M059J (cell line): Measurements from ENCODE around the gene AURKAIP1. TPM values are rescaled to one million over a fixed set of nuclear protein-coding genes. Genes with fewer than 3 reads are reported as not detected.
"Not testable (repeated sequence)": the region's sequence is repeated elsewhere in the genome, so short reads cannot be mapped to it uniquely, and the experiment has no call there.

Experiments used
- DNase-seq: peaks from one replicate; pipeline ENCODE4 v3.0.0-alpha.2; 2012; ENCODE audit warnings: low read depth
- total RNA-seq: library from RNA; depleted of rRNA; stranded (reverse); fragments of >200 nt; shearing (Covaris generic); gene quantifications from 2 replicates; pipeline ENCODE4 v1.2.3, GENCODE V29; 2014; rRNA removed

The AURKAIP1 gene
- total RNA-seq = 141 and 178 TPM in 2 replicates

DNA sequence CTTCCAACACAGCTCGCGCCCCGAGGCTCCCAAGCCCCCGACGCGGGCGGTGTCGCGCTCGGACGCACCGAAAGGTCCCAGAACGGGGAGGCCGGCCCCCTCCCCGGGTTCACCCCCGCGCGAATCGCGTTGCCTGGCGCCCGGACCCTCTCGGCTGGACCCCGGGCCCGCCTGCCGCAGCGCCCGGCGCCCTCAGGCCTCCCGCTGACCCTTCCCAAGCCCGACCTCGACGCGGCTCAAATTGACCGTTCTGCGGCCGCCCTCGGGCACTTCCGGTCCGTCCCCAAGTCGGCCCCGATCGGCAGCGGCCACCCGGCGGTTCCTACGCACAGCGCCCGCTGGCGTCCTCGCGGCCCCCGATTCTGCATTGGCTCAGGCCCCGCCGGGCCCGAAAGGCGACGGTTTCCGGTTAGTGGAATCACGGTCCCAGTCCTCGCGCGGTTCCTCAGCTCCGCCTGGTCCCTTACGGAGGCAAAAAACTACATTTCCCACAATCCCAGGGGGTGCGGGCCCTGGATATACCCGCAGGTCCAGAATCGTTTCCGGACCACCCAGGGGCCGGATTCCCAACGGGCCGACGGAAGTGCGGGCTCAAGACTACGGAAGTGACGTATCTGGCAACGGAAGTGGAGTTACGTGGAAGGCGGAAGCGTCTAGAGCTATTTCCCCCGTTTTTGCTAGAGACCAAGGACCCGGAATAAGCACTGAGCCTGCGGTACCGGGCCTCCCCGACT is at the start of gene AURKAIP1:
TSS of gene AURKAIP1 (minus strand) at position 279 of the 734 bp plus-strand sequence. CDS start 451 bp downstream, outside the sequence.
- DNase-seq = peak; percentile 100

DNA sequence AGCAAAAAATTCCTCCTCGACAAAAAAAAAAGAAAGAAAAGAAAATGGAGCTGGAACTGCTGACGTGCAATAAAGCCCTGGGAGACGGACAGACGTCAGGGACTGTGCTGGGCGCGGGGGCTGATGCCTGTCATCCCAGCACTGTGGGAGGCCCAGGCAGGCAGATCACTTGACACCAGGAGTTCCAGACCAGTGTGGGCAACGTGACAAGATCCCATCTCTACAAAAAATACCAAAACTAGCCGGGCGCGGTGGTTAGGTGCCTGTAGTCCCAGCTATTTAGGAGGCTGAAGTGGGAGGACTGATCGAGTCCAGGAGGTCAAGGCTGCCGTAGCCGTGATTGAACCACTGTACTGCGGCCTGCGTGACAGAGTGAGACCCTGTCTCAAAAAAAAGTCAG is 49.7 kb upstream of the AURKAIP1 start:
- DNase-seq = no peak

- no peak for DNase-seq
These were observed 48.2 kb upstream of the AURKAIP1 start for GRCh38 chr1:1423245-1423597.

- DNase-seq = peak; percentile 59
These were observed 47.6 kb upstream of the AURKAIP1 start for GRCh38 chr1:1422465-1423244.

DNA sequence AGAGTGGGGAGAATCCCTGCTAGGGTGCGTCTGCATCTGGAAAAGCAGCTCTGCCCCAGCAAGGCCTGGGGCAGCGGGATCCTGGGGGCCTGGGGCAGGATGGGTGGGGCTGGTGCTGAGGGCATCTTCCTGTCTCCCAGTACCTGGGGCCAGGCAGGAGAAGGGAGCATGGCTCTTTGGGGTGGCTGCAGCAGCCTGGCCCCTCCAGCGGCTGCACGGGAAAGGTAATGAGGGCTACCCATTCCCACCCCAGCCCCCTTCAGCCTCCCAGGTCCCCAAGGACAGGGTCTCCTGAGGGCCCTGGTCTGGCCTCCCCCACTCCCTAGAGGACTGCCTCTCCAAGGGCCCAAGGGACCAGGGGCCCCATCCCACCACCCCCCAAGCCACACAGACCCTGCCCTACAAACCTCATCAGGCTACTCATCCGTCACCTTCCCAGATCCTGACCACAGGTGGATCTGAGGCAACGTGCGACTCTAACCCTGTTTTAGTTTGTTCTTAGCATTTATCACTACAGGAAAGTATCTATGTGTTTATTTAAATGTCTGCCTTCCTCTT is 47.0 kb upstream of the AURKAIP1 start:
- DNase-seq = no peak

- no peak for DNase-seq
These were observed 46.3 kb upstream of the AURKAIP1 start, which contains the start of gene ANKRD65 for GRCh38 chr1:1421147-1421906. TSS of gene ANKRD65 (minus strand) at chr1:1421276. CDS start at chr1:1421005, 271 bp downstream.

GRCh38 chr1:1420654-1421141 is 45.7 kb upstream of the AURKAIP1 start:
- no peak for DNase-seq

- no peak for DNase-seq
These were observed 45.0 kb upstream of the AURKAIP1 start for GRCh38 chr1:1419813-1420653.

- no peak for DNase-seq
These were observed 44.4 kb upstream of the AURKAIP1 start for GRCh38 chr1:1419363-1419812.

DNA sequence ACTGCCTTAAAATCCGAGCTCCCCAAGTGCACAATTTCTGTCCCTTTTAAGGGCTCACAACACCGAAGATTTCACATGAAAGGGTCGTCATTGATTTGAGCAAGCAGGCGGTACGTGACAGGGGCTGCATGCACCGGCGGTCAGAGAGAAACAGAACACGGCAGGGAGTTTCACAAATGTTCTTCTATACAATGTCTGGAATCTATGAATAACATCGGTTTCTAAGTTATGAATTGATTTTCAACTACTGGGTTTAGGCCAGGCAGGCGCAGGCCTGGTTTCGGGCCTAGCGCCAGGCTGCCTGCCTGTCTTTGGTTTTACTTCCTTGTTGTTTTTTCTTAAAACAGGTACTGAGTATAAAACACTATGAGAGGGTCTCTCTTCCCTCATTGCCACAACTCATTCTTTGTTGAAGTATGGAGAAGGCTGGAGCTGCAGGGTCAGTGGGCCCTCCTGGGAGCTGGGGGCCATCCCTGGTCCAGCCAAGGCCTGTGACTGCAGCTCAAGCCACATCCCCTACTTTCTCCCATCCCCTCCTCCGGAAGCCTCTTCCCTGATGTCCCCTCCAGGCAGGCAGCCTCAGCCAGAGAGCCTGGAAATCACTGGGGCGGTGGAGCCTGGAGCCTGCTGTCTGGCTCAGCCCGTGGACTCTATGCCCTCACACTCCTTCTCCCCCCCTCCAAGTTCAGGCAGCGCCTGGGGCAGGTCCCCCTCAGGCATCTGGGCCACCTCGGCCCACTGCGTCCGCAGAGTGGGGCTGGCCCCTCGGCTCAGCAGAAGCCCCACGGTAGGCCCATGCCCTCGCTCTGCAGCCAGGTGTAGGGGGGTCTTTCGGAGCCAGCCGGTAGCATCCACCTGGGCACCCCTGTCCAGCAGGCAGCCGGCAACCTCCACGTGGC is 43.7 kb upstream of the AURKAIP1 start:
- no peak for DNase-seq

- DNase-seq = not testable (repeated sequence)
These were observed 42.9 kb upstream of the AURKAIP1 start for GRCh38 chr1:1417825-1418463.

DNA sequence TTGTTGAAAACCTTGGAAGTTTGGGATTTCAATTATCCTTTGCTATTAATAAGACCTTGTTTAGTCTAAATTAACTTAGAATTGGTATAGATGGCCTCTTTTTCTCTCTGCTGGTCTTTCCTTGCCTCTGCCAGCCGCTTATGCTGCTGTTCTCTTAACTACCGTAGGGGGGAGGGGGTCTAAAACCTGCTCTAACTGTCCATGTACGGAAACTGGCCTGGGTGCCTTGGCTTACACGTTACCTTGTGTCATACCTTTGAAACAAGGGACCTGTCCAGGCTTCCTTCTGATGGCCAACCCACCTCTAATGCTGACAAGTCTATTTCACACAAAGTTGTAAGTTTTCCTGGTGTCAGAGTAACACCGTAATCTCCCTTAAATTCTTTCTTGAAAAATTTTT is 42.4 kb upstream of the AURKAIP1 start:
- DNase-seq = not testable (repeated sequence)

DNA sequence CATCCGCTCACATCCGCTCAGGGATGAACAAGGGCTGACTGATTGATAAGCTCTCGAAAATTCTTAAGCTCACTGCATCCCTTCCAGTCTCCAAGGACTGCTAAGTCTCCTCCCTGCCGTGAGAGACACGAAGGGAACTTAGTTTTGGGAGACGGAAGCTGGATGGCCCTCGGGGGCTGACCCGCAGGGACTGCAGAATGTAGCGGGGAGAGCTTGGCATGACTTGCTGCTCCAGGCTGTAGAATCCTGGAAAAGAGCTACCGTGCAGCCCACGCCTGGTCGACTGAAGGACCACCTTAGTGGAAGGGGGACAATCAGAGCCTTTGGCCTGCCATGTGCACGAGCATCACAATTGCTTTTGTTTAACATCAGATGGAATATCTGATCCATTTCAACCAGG is 40.7 kb upstream of the AURKAIP1 start:
- peak; percentile 29 for DNase-seq

DNA sequence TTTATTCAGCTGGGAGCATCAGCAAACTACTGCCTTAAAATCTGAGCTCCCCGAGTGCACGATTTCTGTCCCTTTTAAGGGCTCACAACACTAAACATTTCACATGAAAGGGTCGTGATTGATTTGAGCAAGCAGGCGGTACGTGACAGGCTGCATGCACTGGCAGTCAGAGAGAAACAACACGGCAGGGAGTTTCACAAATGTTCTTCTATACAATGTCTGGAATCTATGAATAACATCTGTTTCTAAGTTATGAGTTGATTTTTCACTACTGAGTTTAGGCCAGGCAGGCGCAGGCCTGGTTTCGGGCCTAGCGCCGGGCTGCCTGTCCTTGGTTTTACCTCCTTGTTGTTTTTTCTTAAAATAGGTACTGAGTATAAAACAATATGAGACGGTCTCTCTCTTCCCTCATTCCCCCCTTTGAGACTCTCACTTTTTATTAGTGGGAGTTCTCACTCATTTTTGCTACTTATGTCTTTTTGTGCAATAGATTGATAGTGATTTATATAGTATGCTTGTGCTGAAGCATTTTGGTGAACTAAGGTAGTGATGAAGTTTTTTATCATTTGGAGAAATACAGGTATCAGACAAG is 37.4 kb upstream of the AURKAIP1 start:
- not testable (repeated sequence) for DNase-seq

DNA sequence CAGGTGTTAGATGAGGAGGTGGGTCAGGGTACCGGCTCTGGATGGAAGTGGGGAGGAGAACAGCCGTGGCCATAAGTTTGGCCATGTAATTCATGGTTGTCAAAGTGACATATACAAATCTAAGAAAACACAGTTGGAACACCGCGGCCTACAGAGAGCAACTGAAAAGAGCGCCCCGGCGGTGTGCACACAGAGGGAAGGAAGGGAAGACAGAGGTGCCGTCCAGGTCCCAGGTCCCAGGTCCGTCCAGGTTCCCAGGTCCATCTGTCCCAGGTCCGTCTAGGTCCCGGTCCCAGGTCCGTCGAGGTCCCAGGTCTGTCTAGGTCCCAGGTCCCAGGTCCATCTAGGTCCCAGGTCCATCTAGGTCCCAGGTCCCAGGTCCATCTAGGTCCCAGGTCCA is 36.6 kb upstream of the AURKAIP1 start:
- no peak for DNase-seq

- DNase-seq = not testable (repeated sequence)
These were observed 35.2 kb upstream of the AURKAIP1 start for GRCh38 chr1:1410238-1410637.

GRCh38 chr1:1407636-1408318 is 32.8 kb upstream of the AURKAIP1 start:
- peak; percentile 36 for DNase-seq
